OCI-LY1 (cell line): Measurements from ENCODE around the gene SLC25A45.

Experiments used
- H2AFZ ChIP-seq: fragments of 200-600 bp; sonication (generic), shearing (Covaris generic); 2 replicates; pipeline ENCODE4 v1.6.0; 2014; ENCODE audit warnings: antibody characterized with exemption, mild to moderate bottlenecking, low read length
- H3F3A ChIP-seq: fragments of 200-600 bp; sonication (generic), shearing (Covaris generic); 2 replicates; pipeline ENCODE4 v1.6.0; 2014; ENCODE audit warnings: mild to moderate bottlenecking, antibody characterized with exemption, low read length, moderate library complexity; ENCODE audit not compliant: insufficient read depth
- H3K27ac ChIP-seq: fragments of 200-600 bp; sonication (generic); 2 replicates; pipeline ENCODE4 v1.5.1; 2014; ENCODE audit warnings: low read length, mixed run types, mild to moderate bottlenecking, low read depth; ENCODE audit not compliant: poor library complexity, severe bottlenecking
- H3K27me3 ChIP-seq: fragments of 200-600 bp; sonication (generic); 2 replicates; pipeline ENCODE4 v1.6.0; 2014; ENCODE audit warnings: antibody characterized with exemption, mild to moderate bottlenecking, low read length, moderate library complexity; ENCODE audit not compliant: insufficient read depth
- H3K36me3 ChIP-seq: fragments of 200-600 bp; sonication (generic); 2 replicates; pipeline ENCODE4 v1.6.1; 2014; ENCODE audit warnings: mild to moderate bottlenecking, antibody characterized with exemption, low read length, moderate library complexity, mixed read lengths; ENCODE audit not compliant: insufficient read depth
- H3K4me1 ChIP-seq: fragments of 200-600 bp; sonication (generic); 2 replicates; pipeline ENCODE4 v1.5.1; 2014; ENCODE audit warnings: mild to moderate bottlenecking, low read length, moderate library complexity; ENCODE audit not compliant: insufficient read depth, severe bottlenecking
- H3K4me2 ChIP-seq: fragments of 200-600 bp; sonication (generic), shearing (Covaris generic); 2 replicates; pipeline ENCODE4 v1.6.1; 2014; ENCODE audit warnings: low read length
- H3K4me3 ChIP-seq: fragments of 200-600 bp; sonication (generic); 2 replicates; pipeline ENCODE4 v1.5.1; 2014; ENCODE audit warnings: low read length, low read depth, mild to moderate bottlenecking, mixed read lengths; ENCODE audit not compliant: poor library complexity, severe bottlenecking
- H3K79me2 ChIP-seq: fragments of 200-600 bp; shearing (Covaris generic); 2 replicates; pipeline ENCODE4 v1.6.1; 2016; ENCODE audit warnings: mixed run types, low read length, mixed read lengths; ENCODE audit not compliant: insufficient read depth
- H3K9ac ChIP-seq: fragments of 200-600 bp; sonication (generic), shearing (Covaris generic); 2 replicates; pipeline ENCODE4 v1.6.1; 2014; ENCODE audit warnings: mild to moderate bottlenecking, low read length, mixed read lengths
- H3K9me2 ChIP-seq: fragments of 200-600 bp; sonication (generic), shearing (Covaris generic); 2 replicates; pipeline ENCODE4 v1.6.1; 2014; ENCODE audit warnings: low read depth, mild to moderate bottlenecking, low read length, mixed read lengths
- H3K9me3 ChIP-seq: fragments of 200-600 bp; shearing (Covaris generic); 2 replicates; pipeline ENCODE4 v1.6.1; 2014; ENCODE audit warnings: low read length, mixed read lengths
- H4K20me1 ChIP-seq: fragments of 200-600 bp; sonication (generic), shearing (Covaris generic); 2 replicates; pipeline ENCODE4 v1.6.0; 2016; ENCODE audit warnings: mild to moderate bottlenecking, low read length; ENCODE audit not compliant: insufficient read depth
- CTCF ChIP-seq: fragments of 200-600 bp; sonication (generic), shearing (Covaris generic); IDR thresholded peaks from 2 replicates; pipeline ENCODE4 v1.5.1; 2017; ENCODE audit warnings: mild to moderate bottlenecking, antibody characterized with exemption, low read length, moderate library complexity, mixed read lengths
- EZH2 ChIP-seq: fragments of 200-600 bp; sonication (generic), shearing (Covaris generic); IDR thresholded peaks from 2 replicates; pipeline ENCODE4 v1.8.0; 2017; ENCODE audit warnings: borderline replicate concordance, mixed run types, mild to moderate bottlenecking, antibody characterized with exemption, low read length, moderate library complexity, mixed read lengths

Gene SLC25A45

DNA sequence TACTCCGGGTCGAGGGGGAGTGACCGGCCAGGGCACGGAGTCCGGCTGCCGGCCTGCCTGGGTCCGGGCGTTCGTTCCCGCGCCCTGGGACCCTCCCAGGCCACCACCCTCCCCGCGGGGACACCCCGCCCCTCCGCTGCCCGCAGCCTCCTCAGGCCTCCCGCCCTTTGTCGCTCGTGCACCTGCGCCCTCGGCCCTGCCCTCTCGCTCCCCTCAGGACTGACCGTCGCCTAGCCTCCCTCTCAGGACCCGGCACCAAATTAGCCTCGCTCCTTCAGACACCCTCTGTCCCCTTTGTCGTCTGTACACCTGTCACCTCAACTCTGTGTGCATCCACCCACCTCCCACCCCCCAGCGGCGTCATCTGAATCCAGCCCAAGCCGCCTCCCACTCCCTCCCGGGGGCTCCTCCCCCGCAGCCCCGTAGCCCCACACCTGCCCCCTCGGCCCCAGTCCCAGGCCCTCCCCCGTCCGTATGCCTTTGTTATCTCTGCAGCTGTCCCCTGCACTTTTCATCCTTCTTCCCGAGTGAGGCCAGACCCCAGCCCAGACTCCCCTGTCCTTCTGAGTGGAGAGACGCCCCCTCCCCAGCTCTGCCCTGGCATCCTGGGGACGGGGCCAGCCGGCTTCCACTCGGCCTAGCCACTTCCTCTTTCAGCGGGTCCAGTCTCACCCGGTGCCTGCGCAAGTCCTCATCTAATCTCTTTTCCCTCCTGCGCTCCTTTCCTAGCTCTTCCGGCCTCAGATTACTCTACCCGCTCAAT lies 27.3 kb downstream of the SLC25A45 start:
- H3K27ac ChIP-seq, result no peak overlapping the region
- no peaks in the 10 kb centered on the region for H3K79me2 ChIP-seq
- no peak overlapping the region for H2AFZ ChIP-seq

DNA sequence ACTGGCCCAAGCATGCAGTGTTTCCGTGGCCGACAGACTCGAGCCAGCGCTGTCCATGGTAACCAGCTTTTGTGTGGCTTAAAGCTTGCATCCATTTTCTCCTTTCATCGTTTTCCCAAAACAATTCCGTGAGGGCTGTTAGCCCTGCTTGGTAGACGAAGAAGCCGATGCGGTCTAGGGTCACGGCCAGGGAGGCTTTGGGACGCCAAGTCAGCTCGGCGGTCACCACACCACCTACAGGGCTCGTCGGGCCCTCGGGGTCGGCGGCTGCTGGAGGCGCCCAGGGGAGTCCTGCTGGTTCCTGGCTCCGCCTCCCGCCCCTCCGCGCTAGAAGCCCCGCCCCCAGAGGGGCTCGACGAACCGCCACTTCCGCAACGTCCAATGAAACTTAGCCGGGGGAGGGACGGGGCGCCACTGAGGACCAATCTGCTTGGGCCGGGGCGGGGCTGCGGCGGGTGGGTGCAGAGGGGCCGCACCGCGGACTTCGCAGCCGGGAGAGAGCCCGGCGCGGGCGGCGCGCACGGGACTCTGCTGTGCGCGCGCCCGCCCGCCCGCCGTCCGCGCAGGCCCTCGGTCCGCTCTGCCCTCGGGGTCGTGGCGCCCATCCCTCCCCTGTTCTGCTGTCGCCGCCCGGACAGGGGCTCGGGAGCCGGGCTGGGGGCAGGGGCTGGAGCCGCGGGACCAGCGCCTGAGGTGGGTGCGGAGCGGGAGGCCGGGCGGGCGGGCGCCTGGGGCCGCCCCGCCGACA lies 28.0 kb downstream of the SLC25A45 start, which contains the start of gene TIGD3:
Gene TIGD3, plus strand, starts transcription at position 487 of the 748 bp plus-strand sequence. CDS start 1,058 bp downstream, outside the sequence.
- H3K9ac ChIP-seq, result peak within 1 kb of the TSS; percentile 70
- no peaks in the 10 kb centered on the region for H3K9me2 ChIP-seq
- no peaks in the 10 kb centered on the region for H3K79me2 ChIP-seq
- H3K27ac ChIP-seq, result no peak within 1 kb of the TSS
- no peaks in the 10 kb centered on the region; the same call in none of the 2 replicates for H3F3A ChIP-seq
- peak within 1 kb of the TSS; percentile 80 for H3K4me2 ChIP-seq
- H3K4me3 ChIP-seq, result peak within 1 kb of the TSS; percentile 70
- TF ChIP-seq CTCF, result no peak
- TF ChIP-seq EZH2, result no peak
- H4K20me1 ChIP-seq, result no peaks in the 10 kb centered on the region
- no peak within 1 kb of the TSS for H2AFZ ChIP-seq
- H3K9me3 ChIP-seq, result no peaks in the 10 kb centered on the region
- H3K36me3 ChIP-seq, result peaks cover 32% of the 10 kb centered on the region
- H3K4me1 ChIP-seq, result peaks cover 3% of the 10 kb centered on the region
- H3K27me3 ChIP-seq, result peaks cover 7% of the 10 kb centered on the region; the same call in 1 of the 2 replicates

More for the DNA sequence above, 27.3 kb downstream of the SLC25A45 start:
- Histone ChIP-seq H3K4me1 (peaks cover 3% of the 10 kb centered on the region), H4K20me1 (no peaks in the 10 kb centered on the region), H3K36me3 (peaks cover 25% of the 10 kb centered on the region), H3K27me3 (peaks cover 7% of the 10 kb centered on the region; the same call in 1 of the 2 replicates), H3K4me2 (peak overlapping the region; percentile 80), H3F3A (no peaks in the 10 kb centered on the region; the same call in none of the 2 replicates), H3K9me2 (no peaks in the 10 kb centered on the region), H3K4me3 (peak overlapping the region; percentile 70), H3K9me3 (no peaks in the 10 kb centered on the region), H3K9ac (peak overlapping the region; percentile 70)
- TF ChIP-seq EZH2, result no peak
- TF ChIP-seq CTCF, result no peak

DNA sequence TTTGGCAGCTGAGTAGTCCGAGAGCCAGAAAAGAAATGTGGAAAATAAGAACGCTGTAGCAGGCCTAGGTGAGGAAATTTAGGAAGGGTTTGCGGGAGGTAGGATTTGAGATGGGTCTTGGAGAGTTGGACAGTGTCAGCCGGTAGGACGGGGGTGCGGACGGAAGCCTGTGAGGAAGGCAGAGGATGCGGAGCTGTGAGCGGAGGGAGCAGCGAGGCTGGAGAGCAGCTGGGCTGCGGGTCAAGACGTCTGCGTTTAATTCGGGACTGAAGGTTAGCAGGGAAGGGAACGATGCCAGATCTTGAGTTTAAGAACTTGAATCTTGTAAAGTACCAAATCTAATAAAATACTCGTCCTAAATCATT lies 28.6 kb downstream of the SLC25A45 start:
- peaks cover 38% of the 10 kb centered on the region for H3K36me3 ChIP-seq
- no peaks in the 10 kb centered on the region for H3K9me2 ChIP-seq
- H3F3A ChIP-seq, result no peaks in the 10 kb centered on the region; the same call in none of the 2 replicates
- peak overlapping the region; percentile 44; the same call in 1 of the 2 replicates for H3K9ac ChIP-seq
- H3K27me3 ChIP-seq, result peaks cover 7% of the 10 kb centered on the region; the same call in 1 of the 2 replicates
- H3K4me2 ChIP-seq, result peak overlapping the region; percentile 80
- peaks cover 3% of the 10 kb centered on the region for H3K4me1 ChIP-seq
- TF ChIP-seq EZH2, result no peak
- no peak for TF ChIP-seq CTCF
- no peaks in the 10 kb centered on the region for H3K9me3 ChIP-seq
- no peaks in the 10 kb centered on the region for H4K20me1 ChIP-seq
- H2AFZ ChIP-seq, result no peak overlapping the region
- H3K79me2 ChIP-seq, result no peaks in the 10 kb centered on the region
- H3K27ac ChIP-seq, result no peak overlapping the region
- peak overlapping the region; percentile 54 for H3K4me3 ChIP-seq
